NCI-H1092 (cell line): ENCODE results near the gene KCNJ16.
"Not testable (repeated sequence)": the region's sequence is repeated elsewhere in the genome, so short reads cannot be mapped to it uniquely, and the experiment has no call there.

ENCODE experiments used
- DNase-seq: peaks from one replicate; lab custom pipeline; 2025; lab: John Stamatoyannopoulos, UW

KCNJ16 gene

DNA sequence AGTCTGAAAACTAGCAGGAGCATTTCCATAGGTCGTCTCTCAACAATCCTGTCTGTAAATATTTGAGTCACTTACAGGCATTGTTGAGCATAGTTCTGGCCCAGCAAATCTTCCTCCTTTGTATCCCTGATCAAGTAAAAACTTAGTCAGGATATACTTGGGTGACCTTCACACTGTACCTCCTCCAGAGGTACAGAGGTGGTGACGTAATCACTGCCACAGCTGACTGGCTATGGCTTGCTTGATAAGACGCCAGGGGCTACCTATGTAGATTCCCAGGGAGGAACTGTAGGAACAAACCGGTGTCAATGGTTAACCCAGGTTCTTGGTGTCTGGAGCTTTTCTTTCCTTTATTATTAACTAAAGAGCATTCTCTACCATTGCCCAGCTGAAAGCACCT is at the start of gene KCNJ16:
TSS of gene KCNJ16 (plus strand) at position 270 of the 400 bp plus-strand sequence. CDS start 56,863 bp downstream, outside the sequence.
- DNase-seq, result no peak

DNA sequence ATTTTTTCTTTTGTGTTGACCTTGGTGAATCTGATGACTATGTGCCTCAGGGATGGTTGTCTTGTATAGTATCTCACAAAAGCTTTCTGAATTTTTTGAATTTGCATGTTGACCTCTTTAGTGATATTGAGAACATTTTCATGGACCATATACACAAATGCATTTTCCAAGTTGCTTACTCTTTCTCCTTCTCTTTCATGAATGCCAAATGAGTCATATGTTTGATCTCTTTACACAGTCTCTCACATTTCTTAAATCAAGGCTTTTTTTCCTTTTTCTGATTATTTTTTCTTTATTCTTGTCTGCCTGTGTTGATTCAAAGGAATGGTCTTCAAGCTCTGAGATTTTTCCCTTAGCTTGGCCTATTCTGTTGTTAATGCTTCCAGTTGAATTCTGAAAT is 46.6 kb upstream of the KCNJ16 start:
- DNase-seq, result no peak

DNA sequence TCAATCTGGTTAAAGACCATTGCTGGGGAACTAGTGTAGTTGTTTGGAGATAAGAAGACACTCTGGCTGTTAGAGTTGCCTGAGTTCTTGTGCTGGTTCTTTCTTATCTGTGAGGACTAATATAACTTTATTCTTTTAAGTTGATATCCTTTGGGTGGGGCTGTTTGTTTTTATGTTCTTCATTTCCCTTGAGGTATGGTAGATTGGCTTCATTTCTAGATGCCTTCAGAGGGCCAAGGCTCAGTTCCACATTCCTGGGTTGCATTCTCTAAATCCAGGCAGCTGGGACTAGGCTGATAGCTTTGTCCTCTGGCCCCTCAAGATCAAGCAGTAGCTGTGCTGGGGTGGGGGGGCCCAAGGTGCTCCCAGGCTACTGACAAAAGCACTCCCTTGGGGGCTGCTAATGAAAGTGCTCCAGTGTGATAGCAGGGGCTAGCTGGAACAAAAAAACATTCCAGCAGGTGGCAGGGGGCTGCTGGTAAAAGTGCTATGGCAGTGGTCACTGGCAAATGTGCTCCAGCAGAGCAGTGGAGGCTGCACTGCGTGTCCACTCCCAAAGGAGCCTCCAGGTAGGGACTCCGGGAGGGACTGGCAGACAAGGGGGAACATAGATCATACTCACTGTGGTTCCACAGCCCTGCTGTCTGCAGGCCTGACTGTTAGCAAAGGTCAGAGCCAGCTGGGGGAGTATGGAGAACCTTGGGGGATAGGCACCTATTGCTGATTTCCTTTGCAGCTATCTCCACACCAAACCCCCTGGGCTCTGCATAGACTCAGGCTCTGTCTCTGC is 45.9 kb upstream of the KCNJ16 start:
- DNase-seq, result no peak

DNA sequence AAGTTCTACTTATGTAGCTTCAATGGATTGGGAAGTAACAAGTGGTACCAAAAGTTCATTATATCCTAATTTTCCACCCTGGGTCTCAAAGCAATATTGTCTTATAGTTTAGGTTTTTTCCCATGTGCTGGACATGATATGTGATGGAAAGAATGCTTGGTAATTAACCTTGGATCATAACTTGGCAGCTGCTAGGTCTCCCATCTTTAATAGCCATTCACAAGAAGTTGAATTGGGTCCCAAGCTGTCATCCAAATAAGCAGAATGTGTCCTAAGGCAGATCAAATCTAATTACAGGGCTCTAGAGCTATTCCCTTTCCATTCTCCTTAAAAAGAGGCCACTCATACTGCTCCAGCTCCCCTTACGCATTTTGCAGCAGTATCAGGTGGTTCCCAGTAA is 44.7 kb upstream of the KCNJ16 start:
- no peak for DNase-seq

DNA sequence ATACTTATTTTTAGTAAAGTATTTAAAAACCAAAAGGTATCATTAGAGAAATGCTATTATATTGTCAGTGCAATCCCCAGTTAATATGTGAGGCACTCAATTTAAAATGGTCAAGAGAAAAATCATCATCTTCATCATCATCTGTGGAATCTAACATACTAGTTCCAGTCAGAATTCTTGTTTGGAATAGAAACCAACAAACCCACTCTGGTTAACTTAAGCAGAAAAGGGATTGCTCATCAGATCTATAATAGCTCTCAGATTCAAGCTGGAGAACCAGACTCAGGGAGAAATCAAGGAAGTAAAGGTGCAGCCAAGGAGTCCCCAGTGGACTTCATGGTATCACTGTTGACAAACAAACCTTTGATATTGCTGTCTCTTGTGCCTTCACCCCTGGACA is 43.7 kb upstream of the KCNJ16 start:
- no peak for DNase-seq

DNA sequence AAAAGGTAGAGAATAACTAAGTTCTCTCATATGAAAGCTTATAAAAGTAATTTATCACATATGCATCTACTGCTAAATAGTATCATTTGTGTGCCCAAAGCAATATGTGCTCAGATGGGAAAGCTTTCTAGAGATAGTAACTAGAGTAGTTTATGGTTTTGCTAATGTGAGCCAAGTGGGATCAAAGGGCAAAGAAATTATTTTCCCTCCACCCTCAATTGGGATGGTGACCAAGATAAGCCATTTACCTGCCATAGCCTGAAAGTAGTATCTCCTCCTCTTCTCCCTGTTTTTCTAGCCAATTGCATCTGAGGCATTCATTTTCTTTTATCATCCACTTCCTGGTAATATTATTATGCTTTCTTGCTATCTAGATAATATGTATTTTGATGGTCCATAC is 41.9 kb upstream of the KCNJ16 start:
- DNase-seq, result no peak

DNA sequence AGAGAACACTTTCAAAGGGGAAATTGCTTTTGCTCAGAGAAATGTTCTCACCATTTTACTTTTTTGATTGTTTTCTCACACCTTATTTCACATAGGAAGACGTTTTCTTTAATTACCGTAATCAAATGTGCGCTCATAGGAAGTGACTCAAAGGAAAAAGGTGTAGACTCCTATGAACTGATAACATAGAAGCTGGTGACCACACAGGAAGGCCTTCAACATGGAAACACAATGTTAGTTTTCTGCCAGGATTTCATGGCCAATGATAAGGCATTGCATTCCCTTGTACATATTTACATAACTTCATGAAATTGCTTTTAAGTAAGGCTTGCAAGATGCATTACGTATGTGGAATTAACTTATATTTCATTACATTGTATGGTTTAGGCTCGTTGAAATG is 40.9 kb upstream of the KCNJ16 start:
- DNase-seq, result no peak

DNA sequence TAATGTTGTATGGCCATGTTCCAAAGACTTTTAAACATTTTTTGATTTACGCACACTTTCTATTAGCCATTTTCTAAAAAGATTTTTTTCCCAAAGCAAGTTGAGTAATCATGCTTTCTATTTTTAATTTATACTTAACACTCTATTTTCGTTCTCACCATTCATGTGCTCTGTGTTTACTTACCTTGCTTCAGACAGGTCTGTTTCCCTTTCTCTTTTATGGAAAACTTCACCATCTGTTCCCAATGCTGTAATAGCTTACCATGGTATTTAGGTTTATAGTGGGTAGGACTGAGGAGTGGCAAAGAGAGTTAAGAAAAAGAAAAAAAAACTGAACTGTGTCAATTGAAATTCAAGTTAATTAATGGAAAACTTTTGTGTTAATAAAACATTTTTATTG is 37.5 kb upstream of the KCNJ16 start:
- DNase-seq, result no peak

DNA sequence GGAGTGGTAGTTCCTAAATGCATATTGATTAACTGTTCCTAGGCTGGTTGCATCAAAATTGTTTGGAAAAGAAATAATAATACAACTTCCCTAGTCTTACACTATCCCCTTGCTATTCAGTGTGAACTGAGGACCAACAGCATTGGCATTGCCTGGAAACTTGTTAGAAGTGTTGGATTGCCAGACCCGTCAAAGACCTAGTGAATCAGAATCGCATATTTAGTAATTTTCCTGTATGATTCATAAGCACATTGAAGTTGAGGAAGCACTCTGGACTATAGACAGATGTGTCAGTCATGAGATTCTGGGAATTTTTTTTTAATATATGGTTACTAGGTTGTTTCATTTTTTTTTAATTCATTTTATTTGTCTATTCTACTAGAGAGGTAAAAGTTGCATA is 34.7 kb upstream of the KCNJ16 start:
- no peak for DNase-seq

DNA sequence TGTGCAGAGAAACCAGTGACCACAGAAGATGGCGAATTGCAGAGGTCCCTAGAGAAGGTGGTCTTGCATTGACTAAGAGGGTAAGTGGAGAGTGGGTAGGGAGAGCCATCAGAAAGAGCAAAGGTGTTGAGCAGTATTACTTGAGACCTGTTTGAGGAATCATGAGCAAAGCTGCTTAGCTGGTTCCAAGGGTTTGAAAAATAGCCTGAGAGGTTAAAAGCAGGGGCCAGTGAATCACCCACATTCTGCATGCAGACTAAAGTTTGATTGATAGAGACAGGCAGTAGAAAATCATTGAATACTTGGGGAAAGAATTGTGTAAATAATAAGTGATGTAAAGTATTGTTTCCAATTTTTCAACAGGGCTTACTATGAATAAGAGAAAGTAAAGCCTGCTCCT is 34.0 kb upstream of the KCNJ16 start:
- no peak for DNase-seq

DNA sequence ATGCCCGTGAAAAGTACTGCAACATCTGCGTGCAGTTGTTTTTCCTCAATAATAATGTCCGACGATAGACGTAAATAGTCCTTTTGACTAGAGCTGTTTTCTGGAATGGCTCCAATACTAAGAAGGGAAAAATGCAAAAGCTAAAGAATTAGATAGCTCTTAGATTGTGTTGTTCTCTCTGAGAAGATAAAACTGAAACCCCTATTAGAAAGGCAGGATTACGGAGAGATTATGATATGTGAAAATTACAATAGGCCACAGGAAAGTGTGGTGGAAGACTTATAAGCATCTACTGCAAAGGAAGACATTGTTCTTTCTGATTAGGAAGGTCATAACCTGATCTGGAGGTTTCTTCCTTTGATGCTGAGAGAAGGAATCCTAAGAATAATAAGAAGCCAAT is 33.5 kb upstream of the KCNJ16 start:
- DNase-seq, result no peak

DNA sequence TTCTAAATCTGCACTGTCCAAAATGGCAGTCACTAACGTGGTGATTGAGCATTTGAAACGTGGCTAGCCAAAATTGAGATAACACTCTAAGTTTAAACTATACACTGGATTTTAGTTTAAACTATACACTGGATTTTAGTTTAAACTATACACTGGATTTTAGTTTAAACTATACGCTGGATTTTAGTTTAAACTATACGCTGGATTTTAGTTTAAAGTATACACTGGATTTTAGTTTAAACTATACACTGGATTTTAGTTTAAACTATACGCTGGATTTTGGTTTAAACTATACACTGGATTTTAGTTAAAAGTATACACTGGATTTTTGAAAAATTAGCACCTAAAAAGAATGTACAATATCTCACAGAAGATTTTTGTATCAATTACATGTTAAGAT is 29.2 kb upstream of the KCNJ16 start:
- DNase-seq, result not testable (repeated sequence)

DNA sequence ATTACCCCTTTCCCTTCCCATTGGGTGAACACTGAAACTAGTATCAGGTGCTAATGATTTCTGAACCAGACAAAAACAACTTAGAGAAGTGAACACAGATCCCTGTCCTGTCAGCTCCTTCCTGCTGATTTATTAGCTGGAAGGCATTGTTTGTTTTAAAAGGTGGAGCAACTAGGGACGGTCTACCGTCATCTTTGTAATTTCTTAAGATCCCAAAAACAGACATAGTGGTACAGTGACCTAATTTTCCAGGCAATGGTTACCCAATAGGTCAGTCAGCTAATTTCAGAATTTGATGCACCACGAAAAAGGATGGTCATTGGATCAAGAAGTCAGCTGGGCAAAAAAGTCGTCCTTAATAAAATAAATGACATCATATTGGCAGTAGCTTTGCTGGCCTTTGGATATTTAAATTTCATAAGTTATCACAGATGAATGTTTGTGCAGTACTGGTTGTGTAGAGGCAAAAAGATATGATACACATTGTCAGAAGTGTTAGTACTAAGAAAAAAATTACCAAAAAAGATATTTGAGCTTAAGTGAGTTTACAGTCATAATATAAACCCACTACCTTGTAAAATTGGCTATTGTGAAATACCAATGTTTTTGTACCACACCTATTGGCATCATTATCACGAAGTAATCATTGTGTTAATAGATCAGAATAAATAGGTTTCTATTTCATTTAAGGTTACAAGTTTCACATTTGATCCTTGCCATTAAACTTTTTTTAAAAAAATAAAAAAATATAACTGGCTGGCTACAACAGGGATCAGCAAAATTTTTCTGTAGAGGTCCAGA is 27.2 kb upstream of the KCNJ16 start:
- DNase-seq, result no peak

DNA sequence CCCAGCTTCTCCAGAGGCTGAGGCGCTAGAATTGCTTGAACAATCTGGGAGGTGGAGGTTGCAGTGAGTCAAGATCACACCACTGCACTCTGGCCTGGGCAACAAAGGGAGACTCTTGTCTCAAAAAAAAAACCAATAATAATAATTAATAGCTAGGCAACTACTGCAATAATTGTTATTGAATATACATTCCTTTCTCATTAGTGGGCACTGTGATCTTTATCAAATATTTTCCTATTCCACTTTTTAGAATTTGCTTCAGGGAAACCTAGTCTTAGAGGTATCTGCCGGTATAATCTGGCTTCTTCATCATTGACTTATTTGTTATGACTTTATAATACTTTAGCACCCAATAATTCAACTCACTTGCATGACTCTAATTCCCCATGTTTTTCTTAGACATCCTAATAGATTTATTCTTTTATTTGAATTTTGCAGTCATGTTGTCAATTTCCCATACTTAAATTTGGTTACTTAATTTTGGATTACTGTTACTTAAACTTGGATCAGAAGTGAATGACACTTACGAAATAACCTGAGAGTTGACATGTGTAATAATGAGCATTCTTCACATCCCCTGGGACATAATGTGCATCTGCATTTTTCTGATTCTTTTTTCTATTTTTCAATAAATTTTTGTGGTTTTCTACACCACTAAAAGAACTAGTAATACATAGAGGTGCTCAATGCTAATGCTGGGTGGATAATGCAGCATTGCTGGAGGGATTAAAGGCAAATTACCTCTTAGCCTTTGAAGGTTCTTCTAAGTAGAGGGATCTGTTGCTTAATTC is 25.0 kb upstream of the KCNJ16 start:
- DNase-seq, result no peak

DNA sequence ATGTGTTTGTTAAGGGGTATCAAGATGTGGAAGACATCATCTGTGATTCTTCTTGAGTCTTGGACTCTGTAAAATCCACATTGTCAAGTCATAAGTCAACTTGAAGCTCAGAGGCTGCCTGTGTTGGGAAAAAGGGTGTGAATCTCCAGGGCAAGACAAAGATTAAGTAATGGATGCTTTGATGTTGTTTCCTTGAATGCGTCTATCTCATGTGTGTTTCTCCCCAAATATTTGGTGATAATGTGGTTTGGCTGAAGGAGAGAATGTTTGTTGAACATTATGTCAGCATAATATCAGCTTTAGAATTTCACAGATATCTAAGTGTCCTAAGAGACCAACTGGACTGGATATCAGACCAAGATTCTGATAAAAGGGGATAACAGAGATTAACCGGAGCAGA is 24.1 kb upstream of the KCNJ16 start:
- DNase-seq, result no peak

DNA sequence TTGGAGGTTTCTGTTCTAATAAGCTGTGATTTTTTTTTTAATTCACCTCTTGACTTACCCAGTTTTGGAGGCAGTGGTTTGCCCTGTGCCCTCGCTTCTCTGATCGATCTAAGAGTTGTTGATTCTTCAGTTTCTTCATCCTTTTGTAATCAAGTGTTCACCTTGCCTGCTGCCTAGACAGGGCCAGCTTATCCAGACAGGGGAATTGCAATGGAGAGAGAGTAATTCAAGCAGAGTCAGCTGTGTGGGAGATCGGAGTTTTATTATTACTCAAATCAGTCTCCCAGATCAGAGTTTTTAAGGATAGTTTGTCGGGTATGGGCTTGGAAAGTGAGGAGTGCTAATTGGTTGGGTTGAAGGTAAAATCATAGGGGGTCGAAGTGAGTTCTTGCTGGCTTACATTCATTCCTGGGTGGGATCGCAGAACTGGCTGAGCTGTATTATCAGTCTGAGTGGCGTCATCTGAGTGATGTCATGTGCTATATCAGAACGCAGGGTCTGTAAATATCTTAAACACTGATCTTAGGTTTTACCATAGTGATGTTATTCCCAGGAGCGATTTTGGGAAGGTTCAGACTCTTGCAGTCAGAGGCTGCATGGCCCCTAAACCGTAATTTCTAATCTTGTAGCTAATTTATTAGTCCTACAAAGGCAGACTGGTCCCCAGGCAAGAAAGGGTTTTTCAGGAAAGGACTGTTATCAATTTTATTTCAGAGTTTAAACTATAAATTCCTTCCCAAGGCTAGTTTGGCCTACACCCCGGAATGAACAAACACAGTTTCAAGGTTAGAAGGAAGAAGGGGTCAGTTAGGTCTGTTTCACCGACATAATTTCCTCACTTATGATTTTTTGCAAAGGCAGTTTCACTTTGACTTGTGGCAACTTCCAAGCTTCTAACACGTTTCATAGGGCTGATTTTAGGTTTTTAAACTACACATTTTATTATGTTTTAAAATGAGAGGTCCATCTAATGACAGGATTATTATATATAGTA is 21.5 kb upstream of the KCNJ16 start:
- no peak for DNase-seq

DNA sequence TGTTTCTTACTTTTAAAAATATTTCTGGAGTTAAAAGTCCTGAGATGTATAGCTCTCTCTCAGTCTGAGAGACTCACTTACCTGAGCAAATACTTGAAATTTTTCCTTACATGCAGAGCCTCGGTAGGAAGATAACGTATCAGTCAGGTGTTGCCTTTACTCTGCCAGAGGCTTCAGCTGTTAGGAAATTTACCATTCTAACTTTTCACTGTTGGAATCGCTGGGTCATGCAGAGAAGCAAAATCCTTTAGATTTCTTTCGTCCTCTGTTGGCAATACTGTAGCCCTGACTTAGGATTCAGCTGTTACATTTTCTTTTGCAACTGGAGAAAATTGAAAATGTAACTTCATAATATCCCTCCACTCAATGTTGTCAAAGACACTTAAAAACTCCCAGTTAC is 20.0 kb upstream of the KCNJ16 start:
- DNase-seq, result no peak

DNA sequence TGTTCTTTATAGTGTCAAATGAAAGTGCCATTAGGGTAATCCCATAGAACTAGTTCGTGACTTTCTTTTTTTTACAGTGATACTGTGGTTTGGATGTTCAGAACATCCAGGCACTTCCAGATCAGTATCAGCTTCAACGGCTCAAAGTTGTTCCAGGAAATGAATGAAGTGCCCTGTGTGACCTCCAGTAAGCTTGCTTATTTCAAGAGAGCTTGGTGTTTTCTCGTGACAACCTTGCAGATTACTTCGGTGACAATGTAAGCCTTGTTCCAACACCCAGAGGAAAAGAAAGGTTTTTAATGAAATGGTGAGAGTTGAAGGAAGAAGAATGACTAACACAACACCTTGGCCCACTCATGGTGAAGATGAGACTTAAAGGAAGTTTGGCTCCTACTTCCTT is 16.0 kb upstream of the KCNJ16 start:
- no peak for DNase-seq

DNA sequence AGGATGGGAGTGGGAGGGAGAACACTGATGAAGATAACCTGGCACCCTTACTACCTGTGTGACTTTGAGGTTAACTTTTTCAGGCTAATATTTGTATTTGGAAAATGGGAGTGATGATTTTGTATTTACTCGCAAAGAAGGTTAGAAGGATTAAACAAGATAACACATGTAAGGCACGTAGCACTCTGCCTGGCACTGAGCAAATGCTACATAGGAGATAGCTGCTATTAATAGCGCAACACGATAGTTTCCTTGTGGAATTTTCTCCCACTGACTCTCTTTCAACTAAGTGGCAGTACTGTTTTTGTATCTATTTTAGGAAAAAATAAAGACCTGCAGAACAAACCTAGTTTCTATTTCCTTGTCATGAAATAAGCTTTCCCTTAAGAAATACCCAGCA is 15.4 kb upstream of the KCNJ16 start:
- DNase-seq, result no peak

DNA sequence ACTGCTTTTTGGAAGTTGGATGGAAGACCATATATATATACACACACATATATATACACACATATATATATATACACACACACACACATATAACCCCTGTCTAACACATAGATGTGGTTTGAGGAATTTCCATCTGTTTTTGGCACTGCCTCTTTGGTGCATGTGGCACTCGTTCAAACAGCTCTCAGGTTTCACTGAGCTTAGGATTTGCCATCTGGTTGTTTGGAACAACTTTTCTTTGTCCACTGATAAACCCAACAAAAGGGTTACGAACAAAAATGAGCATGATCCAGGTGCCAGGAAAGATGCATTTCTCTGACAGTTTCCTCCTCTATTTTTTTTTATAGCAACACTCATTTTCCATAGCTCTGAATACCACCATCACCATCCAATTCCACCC is 14.6 kb upstream of the KCNJ16 start:
- DNase-seq, result no peak

DNA sequence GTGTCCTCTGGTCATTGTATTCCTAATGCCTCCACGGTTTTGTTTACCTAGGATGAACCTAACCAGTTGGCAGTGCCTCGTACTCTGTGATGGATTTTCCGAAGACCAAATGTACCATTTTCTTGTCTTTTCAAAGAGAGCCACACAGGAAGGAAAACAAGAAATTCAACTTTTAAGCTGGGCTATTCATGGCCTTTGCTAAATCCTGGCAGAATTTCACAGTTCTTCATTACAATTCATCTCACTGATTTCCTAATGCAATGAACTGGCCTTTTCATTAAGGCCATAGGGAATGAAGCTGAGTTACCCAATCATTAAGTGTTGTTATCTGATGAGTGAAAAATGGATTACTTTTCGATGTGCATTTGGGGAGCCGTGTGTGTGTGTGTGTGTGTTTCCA is 7.9 kb upstream of the KCNJ16 start:
- no peak for DNase-seq
